Endothelial cell of umbilical vein (primary cell): ENCODE results near the gene TIMM10. TPM values are rescaled to one million over a fixed set of nuclear protein-coding genes. Genes with fewer than 3 reads are reported as not detected.
A peak's percentile ranks its signal among the peaks of the same experiment; 100 is the strongest.

Source experiments
- BruUV-seq: library from RNA; stranded (reverse); fragments of 400-500 nt; replicated peaks from 2 replicates; lab custom pipeline; 2021; lab: Mats Ljungman, UMichigan
- CTCF ChIA-PET: fragments of 300-600, 350-600 bp; sonication (Branson Sonifier 250); formaldehyde crosslinking; loops from one replicate; lab custom pipeline; 2021; ENCODE audit warnings: antibody characterized with exemption, inconsistent platforms; lab: Charles Lee
- POLR2A ChIA-PET: fragments of 300-600, 350-600 bp; sonication (Branson Sonifier 250); formaldehyde crosslinking; loops from one replicate; lab custom pipeline; 2021; ENCODE audit warnings: antibody characterized with exemption, inconsistent platforms; lab: Charles Lee
- DNase-seq: peaks from one replicate; pipeline ENCODE4 v3.0.0-alpha.2; 2011; ENCODE audit warnings: low read depth, low spot score
- FAIRE-seq: peaks from 2 replicates; lab custom pipeline; 2011; peaks lifted over from hg19 to GRCh38; lab: Jason Lieb, UNC
- H2AFZ ChIP-seq: 2 replicates; pipeline ENCODE4 v1.6.0; 2012; ENCODE audit warnings: low read depth, low read length, control low read depth, inconsistent platforms
- H3K27ac ChIP-seq: 2 replicates; pipeline ENCODE4 v1.5.1; 2011; ENCODE audit warnings: low read depth, mild to moderate bottlenecking, control low read depth, low read length, moderate library complexity; ENCODE audit not compliant: insufficient read depth
- H3K27me3 ChIP-seq, 2 experiments: 2 replicates each; pipeline versions ENCODE4 v1.6.0 to v1.6.1; 2011; ENCODE audit warnings: low read length in 2 of 2, mixed read lengths in 1 of 2; ENCODE audit not compliant: control insufficient read depth in 2 of 2, insufficient read depth in 2 of 2
- H3K36me3 ChIP-seq, 2 experiments: 2 replicates in 1 of 2; 3 replicates in 1 of 2; pipeline ENCODE4 v1.5.1; 2011; ENCODE audit warnings: low read length in 2 of 2, mild to moderate bottlenecking in 1 of 2, moderate library complexity in 1 of 2; ENCODE audit not compliant: control insufficient read depth in 2 of 2, insufficient read depth in 2 of 2; ENCODE audit errors: extremely low read depth in 1 of 2
- H3K4me1 ChIP-seq: 3 replicates; pipeline ENCODE4 v1.5.1; 2011; ENCODE audit warnings: mild to moderate bottlenecking, low read length; ENCODE audit not compliant: control insufficient read depth, insufficient read depth; ENCODE audit errors: extremely low read depth
- H3K4me2 ChIP-seq: 2 replicates; pipeline ENCODE4 v1.6.1; 2011; ENCODE audit warnings: low read length, control low read depth, mixed read lengths; ENCODE audit not compliant: insufficient read depth
- H3K4me3 ChIP-seq, 3 experiments: fragments of 200-600 bp in 1 of 3; sonication (generic), shearing (Covaris generic) in 1 of 3; replicated peaks in 1 of 3; 2 replicates each; pipeline ENCODE4 v1.5.1; 2011 to 2016; ENCODE audit warnings: control low read depth in 3 of 3, low read length in 3 of 3, mild to moderate bottlenecking in 2 of 3, inconsistent platforms in 1 of 3, low read depth in 1 of 3, moderate library complexity in 1 of 3; ENCODE audit not compliant: insufficient read depth in 1 of 3
- H3K79me2 ChIP-seq: 2 replicates; pipeline ENCODE4 v1.6.0; 2012; ENCODE audit warnings: low read length, inconsistent platforms; ENCODE audit not compliant: control insufficient read depth, insufficient read depth
- H3K9ac ChIP-seq: replicated peaks from 2 replicates; pipeline ENCODE3; 2011; ENCODE audit warnings: low read length, control low read depth; ENCODE audit not compliant: insufficient read depth; ENCODE audit errors: extremely low read depth
- H3K9me1 ChIP-seq: replicated peaks from 3 replicates; pipeline ENCODE4 v1.6.0; 2011; ENCODE audit warnings: mild to moderate bottlenecking, low read length; ENCODE audit not compliant: control insufficient read depth, insufficient read depth; ENCODE audit errors: extremely low read depth
- H3K9me3 ChIP-seq: replicated peaks from 2 replicates; pipeline ENCODE4 v1.5.1; 2012; ENCODE audit warnings: low read length, inconsistent platforms; ENCODE audit not compliant: control insufficient read depth, insufficient read depth
- H4K20me1 ChIP-seq: replicated peaks from 2 replicates; pipeline ENCODE3; 2011; ENCODE audit warnings: mild to moderate bottlenecking, low read length; ENCODE audit not compliant: control insufficient read depth, insufficient read depth; ENCODE audit errors: extremely low read depth
- CTCF ChIP-seq, 2 donors: IDR thresholded peaks; 1 replicate in 1 of 2; 2 replicates in 1 of 2; pipeline ENCODE4 v1.5.1; 2011; ENCODE audit warnings: low read length in 2 of 2, mild to moderate bottlenecking in 2 of 2, moderate library complexity in 2 of 2, control low read depth in 1 of 2, inconsistent platforms in 1 of 2, low read depth in 1 of 2; ENCODE audit not compliant: insufficient read depth in 1 of 2; ENCODE audit errors: extremely low read depth in 1 of 2
- FOS ChIP-seq: IDR thresholded peaks from 2 replicates; pipeline ENCODE4 v1.6.1; 2011; ENCODE audit warnings: mild to moderate bottlenecking, low read length, moderate library complexity, borderline replicate concordance; ENCODE audit not compliant: insufficient read depth
- GATA2 ChIP-seq: IDR thresholded peaks from 2 replicates; pipeline ENCODE4 v1.7.0; 2011; ENCODE audit warnings: low read depth, mild to moderate bottlenecking, moderate library complexity, mixed read lengths, low read length; ENCODE audit not compliant: insufficient read length, insufficient read depth
- JUN ChIP-seq: IDR thresholded peaks from 2 replicates; pipeline ENCODE4 v1.6.1; 2011; ENCODE audit warnings: borderline replicate concordance, low read depth; ENCODE audit not compliant: insufficient read length, insufficient read depth
- dilution Hi-C: fragments of 300-500 bp; cut with MboI; formaldehyde crosslinking; loops from one replicate; pipeline ENCODE4 v1.15.0; 2019; ENCODE audit warnings: low sequenced_read_pairs; ENCODE audit not compliant: extremely low pct_ligation_motif_present
- intact Hi-C: fragments of 100-400 bp; cut with micrococcal nuclease; formaldehyde crosslinking; loops from one replicate; pipeline ENCODE4 v1.10.0; 2022
- polyA plus RNA-seq, 4 experiments: library from polyadenylated mRNA; depleted of rRNA in 3 of 4; stranded (reverse) in 3 of 4; unstranded in 1 of 4; fragments of >200 nt; gene quantifications; 2 replicates each; pipeline versions ENCODE4 v1.2.1 to v1.2.3, GENCODE V29; 2011 to 2012; ENCODE audit warnings: missing spikeins in 1 of 4
- total RNA-seq: library from RNA; stranded (reverse); gene quantifications from 2 replicates; pipeline ENCODE4 v1.2.3, GENCODE V29; 2021

TIMM10 gene
- total and polyA plus RNA-seq, 2 donors (not counting 3 experiments of a cell fraction or from before 2014, with no cell fraction given), result 64.2 to 128 TPM

GRCh38 chr11:57491371-57492061 lies 39.0 kb downstream of the TIMM10 start:
- Histone ChIP-seq H3K4me3 (no peak overlapping the region), H3K9me3 (no peaks in the 10 kb centered on the region), H3K79me2 (no peaks in the 10 kb centered on the region), H3K4me1 (no peaks in the 10 kb centered on the region), H2AFZ (no peak overlapping the region), H3K9me1 (no peaks in the 10 kb centered on the region), H3K9ac (no peak overlapping the region), H3K27me3 (no peaks in the 10 kb centered on the region), H4K20me1 (no peaks in the 10 kb centered on the region), H3K4me2 (no peak overlapping the region), H3K27ac (no peak overlapping the region), H3K36me3 (peaks cover 0 to 2% of the 10 kb centered on the region in 2 experiments)
- intact Hi-C loops, result loop anchor here (1.0 to 5.0 kb wide), 2 partner anchors 150 to 1021 kb away; no protein-coding TSS in a partner anchor
- no TSS peak for BruUV-seq
- CTCF ChIA-PET, result interaction anchor here (0.9 to 8.6 kb wide), 12 partner anchors 11 to 153 kb away, joined by 3 to 316 read pairs (median 14); partner anchors contain the start of genes SLC43A1, TIMM10 and UBE2L6
- peak; percentile 40 for FAIRE-seq
- TF ChIP-seq JUN (no peak), FOS (no peak), GATA2 (no peak), CTCF (IDR thresholded peaks at IDR 0.05; ENCODE audit: extremely low read depth in 1 of 2, insufficient read depth in 1 of 2, low read depth in 1 of 2, low read length in 2 of 2) (peak; percentile 69 to 86)
- peak; percentile 39 for DNase-seq
- POLR2A ChIA-PET, result no interaction called here
- dilution Hi-C loops, result no loop called here
